AG04450 (cell line): Measurements from ENCODE around the gene XIRP1. TPM values are rescaled to one million over a fixed set of nuclear protein-coding genes. Genes with fewer than 3 reads are reported as not detected.

ENCODE experiments used
- CTCF ChIA-PET: fragments of 300-600, 350-600 bp; formaldehyde crosslinking; extraction: SDS; loops from one replicate; lab custom pipeline; 2022; ENCODE audit warnings: antibody characterized with exemption, inconsistent platforms; lab: Charles Lee
- POLR2A ChIA-PET: fragments of 350-600 bp; formaldehyde crosslinking; extraction: SDS; loops from one replicate; lab custom pipeline; 2021; ENCODE audit warnings: antibody characterized with exemption, inconsistent platforms; lab: Yijun Ruan, JAX
- DNase-seq: peaks from one replicate; pipeline ENCODE4 v3.0.0-alpha.2; 2011; ENCODE audit warnings: low read depth, low spot score
- H3K27ac ChIP-seq: one replicate; pipeline ENCODE4 v1.5.1; 2012; ENCODE audit warnings: low read depth, low read length, control low read depth
- H3K27me3 ChIP-seq: one replicate; pipeline ENCODE4 v1.6.0; 2012; ENCODE audit warnings: low read length; ENCODE audit not compliant: control insufficient read depth, insufficient read depth
- H3K4me3 ChIP-seq: 2 replicates; pipeline ENCODE4 v1.5.1; 2011; ENCODE audit warnings: mild to moderate bottlenecking, low read depth, low read length, control low read depth
- H3K9me3 ChIP-seq: 2 replicates; pipeline ENCODE4 v1.5.1; 2012; ENCODE audit warnings: low read length; ENCODE audit not compliant: control insufficient read depth, insufficient read depth
- CTCF ChIP-seq: IDR thresholded peaks from 2 replicates; pipeline ENCODE4 v1.5.1; 2011; ENCODE audit warnings: low read depth, low read length, control low read depth, inconsistent platforms
- polyA minus RNA-seq: library from RNA; depleted of rRNA, polyadenylated mRNA; stranded (reverse); fragments of >200 nt; gene quantifications from 2 replicates; pipeline ENCODE4 v1.2.3, GENCODE V29; 2011; rRNA and poly(A)+ RNA removed
- polyA plus RNA-seq: library from polyadenylated mRNA; depleted of rRNA; stranded (reverse); fragments of >200 nt; gene quantifications from 2 replicates; pipeline ENCODE4 v1.2.3, GENCODE V29; 2011; rRNA removed

The XIRP1 gene
- 0.02 TPM in 1 of 2 replicates, not detected in the other for polyA plus RNA-seq
- polyA minus RNA-seq = 0.05 TPM in 1 of 2 replicates, not detected in the other

GRCh38 chr3:39192490-39193092 lies at the start of gene XIRP1:
TSS of gene XIRP1 (minus strand) at chr3:39192595. CDS start at chr3:39189445, 3,150 bp downstream.
- ChIA-PET POLR2A (interaction anchor here (1.2 kb wide), 1 partner anchor 45 kb away, joined by 5 read pairs; no protein-coding TSS in a partner anchor), CTCF (interaction anchor here (0.6 to 11.7 kb wide), 3 partner anchors 66 to 1867 kb away, joined by 4 to 269 read pairs (median 45); no protein-coding TSS in a partner anchor)
- no peak for TF ChIP-seq CTCF
- H3K4me3 ChIP-seq = no peak within 1 kb of the TSS
- no peaks in the 10 kb centered on the region; the same call in 1 of the 2 replicates for H3K9me3 ChIP-seq
- H3K27ac ChIP-seq = no peak within 1 kb of the TSS
- DNase-seq = no peak
- H3K27me3 ChIP-seq = no peaks in the 10 kb centered on the region

GRCh38 chr3:39241561-39241960 lies 49.2 kb upstream of the XIRP1 start:
- no peak for DNase-seq
- no peak for TF ChIP-seq CTCF
- ChIA-PET POLR2A (no interaction called here), CTCF (no interaction called here)
- peaks cover 2% of the 10 kb centered on the region for H3K27me3 ChIP-seq
- no peaks in the 10 kb centered on the region for H3K9me3 ChIP-seq
- no peak overlapping the region for H3K27ac ChIP-seq
- no peak overlapping the region for H3K4me3 ChIP-seq

- DNase-seq = no peak
- TF ChIP-seq CTCF = no peak
- Histone ChIP-seq H3K9me3 (no peaks in the 10 kb centered on the region), H3K4me3 (no peak overlapping the region), H3K27me3 (peaks cover 13% of the 10 kb centered on the region), H3K27ac (no peak overlapping the region)
- POLR2A ChIA-PET = no interaction called here
- CTCF ChIA-PET = interaction anchor here (0.6 kb wide), 1 partner anchor 47 kb away, joined by 3 read pairs; no protein-coding TSS in a partner anchor
These were observed 44.6 kb upstream of the XIRP1 start for GRCh38 chr3:39237027-39237426.

GRCh38 chr3:39234651-39235050 lies 42.3 kb upstream of the XIRP1 start:
- no peak for TF ChIP-seq CTCF
- H3K27ac ChIP-seq = no peak overlapping the region
- no peak overlapping the region for H3K4me3 ChIP-seq
- ChIA-PET POLR2A (no interaction called here), CTCF (no interaction called here)
- H3K27me3 ChIP-seq = peaks cover 16% of the 10 kb centered on the region
- no peak for DNase-seq
- no peaks in the 10 kb centered on the region for H3K9me3 ChIP-seq

- POLR2A ChIA-PET = no interaction called here
- no peak for TF ChIP-seq CTCF
- H3K27me3 ChIP-seq = peaks cover 16% of the 10 kb centered on the region
- no peak overlapping the region for H3K27ac ChIP-seq
- CTCF ChIA-PET = no interaction called here
- no peak for DNase-seq
- H3K4me3 ChIP-seq = no peak overlapping the region
- H3K9me3 ChIP-seq = no peaks in the 10 kb centered on the region
These were observed 40.5 kb upstream of the XIRP1 start for GRCh38 chr3:39232859-39233258.
